Activated CD4-positive, CD25-positive, alpha-beta regulatory T cell treated with anti-CD3 and anti-CD28 coated beads, Interleukin-2, amount 50 U/mL, for 16 hours (primary cell): ENCODE results near the gene STN1.

Experiments
- DNase-seq: peaks from one replicate; pipeline ENCODE4 v3.0.0-alpha.2; 2020; ENCODE audit warnings: low read depth, low spot score

The STN1 gene

DNA sequence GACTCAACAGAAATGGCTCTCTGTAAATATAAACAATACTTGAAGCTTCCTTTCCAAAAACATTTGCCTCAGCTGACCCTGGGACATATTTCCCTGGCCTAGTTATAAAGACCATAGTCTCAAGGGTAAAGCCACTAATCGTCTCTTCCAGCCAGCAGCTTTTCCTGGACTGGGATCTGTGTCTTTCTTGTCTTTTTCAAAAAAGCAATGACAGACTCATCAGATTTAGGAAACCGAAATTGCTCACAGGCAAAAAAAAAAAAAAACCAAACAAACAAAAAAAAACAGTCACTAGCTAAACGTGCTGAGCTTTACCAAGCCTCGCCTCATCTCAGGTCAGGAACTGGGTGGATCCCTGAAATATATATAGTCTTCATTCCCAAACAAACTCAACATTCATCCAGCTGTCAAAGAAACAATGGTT lies 23.5 kb downstream of the STN1 start:
- no peak for DNase-seq

- no peak for DNase-seq
Measured at GRCh38 chr10:103893817-103894216, 24.2 kb downstream of the STN1 start.

GRCh38 chr10:103892181-103892580 lies 25.8 kb downstream of the STN1 start:
- no peak for DNase-seq

GRCh38 chr10:103890688-103891087 lies 27.3 kb downstream of the STN1 start:
- no peak for DNase-seq

- no peak for DNase-seq
Measured at GRCh38 chr10:103890194-103890658, 27.8 kb downstream of the STN1 start.

DNA sequence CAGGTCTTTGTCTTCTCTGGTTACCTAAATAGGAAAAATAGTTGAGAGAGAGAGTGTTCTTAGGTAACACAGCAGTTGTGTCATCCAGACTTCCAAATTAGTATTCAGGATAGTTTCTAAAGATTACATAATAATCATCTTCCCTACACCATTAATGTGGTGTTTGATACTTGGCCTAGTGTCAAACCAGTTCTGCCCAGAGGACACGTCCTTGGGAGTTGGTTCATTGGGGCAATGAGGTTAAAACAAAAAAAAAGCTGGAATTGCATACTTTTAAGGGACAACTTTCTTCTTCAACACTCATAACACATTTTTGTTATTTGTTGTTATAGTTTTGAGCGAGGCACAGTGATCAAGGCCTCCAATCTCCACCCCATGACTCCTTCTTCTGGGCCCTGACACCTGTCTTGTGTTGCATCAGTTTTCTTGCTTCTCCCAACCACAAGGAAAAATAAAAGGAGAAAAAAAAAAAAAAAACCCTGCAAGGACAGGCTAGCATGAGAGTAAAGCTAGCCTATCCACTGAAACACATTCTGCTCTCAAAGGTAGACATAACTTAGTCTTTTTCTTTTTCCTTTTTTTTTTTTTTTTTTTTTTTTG lies 28.8 kb downstream of the STN1 start:
- no peak for DNase-seq

DNA sequence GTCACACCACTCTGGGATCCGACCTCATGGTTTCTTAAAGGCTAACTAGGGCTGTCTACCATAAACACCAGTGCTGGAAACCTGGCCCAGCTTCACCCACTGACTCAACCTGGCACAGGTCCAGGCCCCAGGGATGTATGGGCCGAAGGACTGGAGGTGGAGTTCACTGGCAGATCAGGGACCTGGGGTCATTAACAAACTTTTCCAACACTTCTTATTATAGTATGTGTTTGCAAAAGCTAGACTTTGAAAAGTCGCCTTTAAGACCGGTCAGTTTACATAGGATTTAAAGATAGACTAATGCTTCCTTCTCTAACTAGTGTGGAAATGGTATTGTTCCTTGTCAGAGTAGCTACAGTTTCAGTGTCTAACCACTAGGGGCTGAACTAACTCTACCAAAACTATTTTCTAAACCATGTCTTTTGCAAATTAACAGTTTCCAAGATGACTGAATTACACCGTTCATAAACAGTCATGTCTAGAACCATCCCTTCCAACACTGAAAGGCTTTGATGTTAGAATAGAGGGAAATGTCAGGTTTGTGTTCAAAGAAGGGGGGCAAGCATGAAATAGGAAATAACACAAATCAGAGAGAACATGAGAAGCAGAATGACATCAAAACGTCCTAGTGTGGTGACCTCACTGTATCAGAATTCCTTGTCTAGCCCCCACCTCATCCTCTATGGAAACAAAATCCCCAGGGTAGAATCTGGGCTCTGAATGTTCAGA lies 29.7 kb downstream of the STN1 start:
- no peak for DNase-seq

DNA sequence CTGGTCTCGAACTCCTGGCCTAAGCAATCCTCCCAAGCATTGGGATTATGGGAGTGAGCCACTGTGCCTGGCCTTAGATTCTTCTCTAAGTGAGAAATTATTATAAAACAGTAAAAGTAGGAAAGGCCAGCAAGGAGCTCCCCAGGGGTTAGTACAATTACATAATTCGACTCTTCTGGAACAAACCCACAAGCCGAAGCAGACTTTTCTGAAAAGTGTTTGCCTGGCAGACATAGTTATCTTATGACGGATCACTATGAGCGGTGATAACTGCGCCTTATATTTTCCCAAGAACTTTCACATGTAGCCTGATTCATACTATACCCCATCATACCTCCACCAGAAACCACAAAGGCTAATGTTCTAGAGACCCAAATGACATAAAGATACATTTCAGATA lies 32.4 kb downstream of the STN1 start:
- no peak for DNase-seq

DNA sequence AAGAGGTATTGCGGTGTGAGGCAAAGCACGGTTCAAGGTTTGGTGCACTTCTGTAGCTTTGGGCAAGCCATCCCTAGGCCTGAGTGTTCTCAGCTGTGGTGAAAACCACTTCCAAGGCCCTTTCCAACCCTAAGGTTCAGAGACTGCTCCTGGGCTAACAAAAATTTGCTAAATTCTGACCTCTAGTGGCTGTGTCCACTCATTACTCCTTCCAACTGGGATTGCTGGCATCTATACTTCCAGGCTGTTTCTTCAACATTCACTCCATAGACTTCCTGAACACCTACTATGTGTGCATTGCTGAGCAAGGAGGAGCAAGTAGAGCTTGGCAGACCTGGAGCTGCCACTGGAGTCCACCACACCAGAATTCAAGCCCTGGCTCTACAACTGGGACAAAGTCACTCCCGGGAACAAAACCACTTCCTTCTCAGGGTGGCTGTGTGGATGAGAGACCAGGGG lies 33.3 kb downstream of the STN1 start:
- DNase-seq: no peak

DNA sequence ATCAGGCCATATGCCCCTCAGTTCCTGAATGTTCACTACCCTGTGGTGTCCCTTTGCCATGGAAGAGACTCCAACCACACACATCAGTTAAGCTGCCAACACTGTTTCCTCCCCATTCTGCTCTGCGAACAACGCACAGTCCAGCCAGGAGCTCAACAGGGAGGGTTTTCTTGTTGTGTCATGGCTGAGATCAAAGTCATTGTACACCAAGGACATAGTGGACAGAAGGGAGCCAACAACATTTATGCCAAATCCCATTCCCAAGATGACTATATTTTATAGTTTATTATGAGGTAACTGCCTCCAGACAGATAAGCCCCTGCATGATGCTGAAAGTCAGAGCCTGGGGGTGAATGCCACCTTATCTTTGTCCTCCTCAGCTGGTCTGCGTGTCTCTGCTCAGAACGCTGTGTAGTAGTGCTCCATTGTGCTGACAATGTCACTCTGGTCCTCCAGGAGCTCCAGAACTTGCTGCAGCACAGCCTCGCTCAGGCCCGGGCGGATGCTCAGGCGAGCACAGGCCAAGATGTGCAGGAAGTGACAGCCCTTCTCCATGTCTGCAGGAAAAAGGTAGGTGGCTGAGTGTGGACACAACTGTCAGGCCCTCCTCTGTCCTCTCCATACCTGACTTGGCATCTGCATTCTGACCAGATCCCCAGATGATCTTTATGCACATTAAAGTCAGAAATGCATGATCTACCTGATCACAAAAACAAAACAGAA lies 35.5 kb downstream of the STN1 start:
- no peak for DNase-seq

DNA sequence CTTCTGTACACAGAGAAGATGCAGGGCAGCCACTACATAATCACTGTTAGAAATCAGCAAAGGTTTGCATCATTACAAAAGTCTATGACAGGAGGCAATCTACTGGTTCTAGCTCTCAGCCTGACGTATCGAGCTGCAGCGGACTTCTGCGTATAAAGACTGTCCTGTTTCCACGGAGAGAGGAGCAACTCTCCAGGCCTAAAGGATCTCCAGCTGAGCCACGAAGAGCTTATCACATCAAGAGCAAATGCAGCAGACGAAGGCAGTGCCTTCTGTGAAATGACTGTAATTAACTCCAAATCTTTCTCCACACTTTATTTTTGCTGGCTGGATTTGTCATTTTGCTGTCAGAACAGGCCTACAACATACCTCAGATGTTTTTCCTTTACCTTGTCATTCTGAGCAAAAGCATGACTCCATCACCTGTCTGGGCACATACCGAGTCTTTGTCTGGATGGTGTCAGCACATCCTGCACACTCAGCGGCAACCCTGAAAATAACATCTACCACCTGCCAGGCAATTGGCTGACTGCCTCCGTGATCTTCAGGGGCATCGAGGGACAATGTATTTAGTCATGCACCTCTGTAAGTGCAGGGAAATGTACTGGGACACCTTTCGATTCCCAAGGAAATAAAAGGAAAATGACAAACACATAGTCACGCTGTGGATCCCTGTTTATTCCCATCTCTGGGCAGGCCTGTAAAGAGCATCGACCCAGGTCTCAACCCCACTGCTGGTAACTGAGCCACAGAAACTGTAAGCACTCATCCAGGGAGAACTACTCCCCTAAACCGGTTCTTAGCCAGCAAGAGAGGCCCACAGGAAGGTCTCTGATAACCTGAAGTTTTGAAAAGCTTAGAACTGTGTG lies 36.3 kb downstream of the STN1 start:
- DNase-seq: no peak

DNA sequence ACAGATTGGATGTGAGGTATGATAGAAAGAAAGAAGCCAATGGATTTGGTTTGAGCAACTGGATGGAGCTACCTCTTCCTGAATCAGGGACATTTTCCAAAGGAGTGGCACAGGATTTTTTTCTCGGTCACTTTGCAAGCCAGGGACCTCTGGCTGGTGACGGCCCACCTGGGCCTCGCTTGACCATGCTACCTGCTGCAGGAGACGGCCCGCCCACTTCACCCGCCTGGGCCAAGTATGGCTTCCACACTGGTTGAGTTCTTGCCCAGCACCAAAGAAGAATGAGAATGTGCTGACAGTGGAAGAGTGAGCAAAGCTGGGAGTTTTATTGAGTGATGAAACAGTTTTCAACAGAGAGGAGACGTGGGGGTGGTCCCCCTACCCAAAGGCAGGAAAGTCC lies 38.2 kb downstream of the STN1 start:
- no peak for DNase-seq

- no peak for DNase-seq
Measured at GRCh38 chr10:103879409-103879808, 38.6 kb downstream of the STN1 start.

- no peak for DNase-seq
Measured at GRCh38 chr10:103877861-103878260, 40.1 kb downstream of the STN1 start.

- DNase-seq: no peak
Measured at GRCh38 chr10:103876155-103876554, 41.8 kb downstream of the STN1 start.

- no peak for DNase-seq
Measured at GRCh38 chr10:103874730-103875129, 43.3 kb downstream of the STN1 start.

GRCh38 chr10:103872137-103872931 lies 45.6 kb downstream of the STN1 start:
- no peak for DNase-seq

GRCh38 chr10:103871006-103871405 lies 47.0 kb downstream of the STN1 start:
- no peak for DNase-seq

GRCh38 chr10:103870516-103870915 lies 47.5 kb downstream of the STN1 start:
- no peak for DNase-seq

- no peak for DNase-seq
Measured at GRCh38 chr10:103869336-103869735, 48.6 kb downstream of the STN1 start.

DNA sequence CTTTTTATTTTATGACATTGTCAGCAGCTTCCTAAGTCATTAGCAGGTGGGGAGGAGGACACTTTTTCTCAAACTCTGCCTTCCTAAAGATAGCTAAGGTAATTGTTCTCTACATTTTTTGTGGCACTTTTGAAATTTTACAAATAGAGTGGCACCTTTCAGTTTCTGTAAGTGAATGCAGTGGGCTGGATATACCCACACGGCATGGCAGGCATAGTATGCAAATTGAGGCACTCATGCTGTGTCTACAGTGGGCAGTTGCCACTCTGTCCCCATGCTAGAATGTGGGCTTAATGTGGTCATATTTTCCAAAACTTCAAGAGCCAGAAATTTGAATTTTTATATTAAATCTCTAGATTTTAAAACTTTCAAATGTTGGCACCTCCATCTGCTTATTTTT lies 49.8 kb downstream of the STN1 start:
- DNase-seq: no peak
